H9 (cell line): ENCODE measurements around the gene PCNX4. TPM values are rescaled to one million over a fixed set of nuclear protein-coding genes. Genes with fewer than 3 reads are reported as not detected.
A peak's percentile ranks its signal among the peaks of the same experiment; 100 is the strongest.

ENCODE experiments used
- DNase-seq: peaks from one replicate; pipeline ENCODE4 v3.0.0-alpha.2; 2017
- H2AFZ ChIP-seq: one replicate; pipeline ENCODE4 v1.6.1; 2013; ENCODE audit warnings: mild to moderate bottlenecking, low read length, control low read depth, moderate library complexity
- H2AK5ac ChIP-seq: 2 replicates; pipeline ENCODE4 v1.6.1; 2013; ENCODE audit warnings: low read length, control low read depth, mixed read lengths; ENCODE audit not compliant: insufficient read length
- H2BK120ac ChIP-seq: one replicate; pipeline ENCODE4 v1.6.1; 2013; ENCODE audit warnings: low read depth, mild to moderate bottlenecking, low read length, control low read depth, inconsistent platforms; ENCODE audit not compliant: poor library complexity, severe bottlenecking
- H2BK12ac ChIP-seq: 2 replicates; pipeline ENCODE4 v1.6.1; 2013; ENCODE audit warnings: low read length, control low read depth, mixed read lengths, low read depth; ENCODE audit not compliant: insufficient read length
- H2BK15ac ChIP-seq: 2 replicates; pipeline ENCODE4 v1.6.1; 2013; ENCODE audit warnings: low read depth, low read length, control low read depth
- H2BK20ac ChIP-seq: one replicate; pipeline ENCODE4 v1.6.1; 2013; ENCODE audit warnings: low read depth, mild to moderate bottlenecking, low read length, control low read depth, inconsistent platforms; ENCODE audit not compliant: poor library complexity, severe bottlenecking
- H2BK5ac ChIP-seq: 2 replicates; pipeline ENCODE4 v1.6.1; 2013; ENCODE audit warnings: low read length, control low read depth, mixed read lengths; ENCODE audit not compliant: insufficient read length
- H3K14ac ChIP-seq: 2 replicates; pipeline ENCODE4 v1.6.1; 2013; ENCODE audit warnings: low read length, control low read depth; ENCODE audit not compliant: insufficient read depth
- H3K18ac ChIP-seq: 2 replicates; pipeline ENCODE4 v1.6.1; 2013; ENCODE audit warnings: low read depth, mild to moderate bottlenecking, mixed read lengths, low read length, control low read depth; ENCODE audit not compliant: insufficient read length
- H3K23ac ChIP-seq: 2 replicates; pipeline ENCODE4 v1.6.1; 2013; ENCODE audit warnings: low read length, control low read depth, mixed read lengths, low read depth; ENCODE audit not compliant: insufficient read length
- H3K23me2 ChIP-seq: 2 replicates; pipeline ENCODE4 v1.6.1; 2013; ENCODE audit warnings: low read depth, mild to moderate bottlenecking, mixed read lengths, low read length, control low read depth; ENCODE audit not compliant: insufficient read length, poor library complexity, severe bottlenecking
- H3K27ac ChIP-seq: 2 replicates; pipeline ENCODE4 v1.5.1; 2013; ENCODE audit warnings: low read length, control low read depth, mixed read lengths, low read depth; ENCODE audit not compliant: insufficient read length
- H3K27me3 ChIP-seq: 2 replicates; pipeline ENCODE4 v1.6.1; 2013; ENCODE audit warnings: low read length, control low read depth, inconsistent platforms; ENCODE audit not compliant: insufficient read depth
- H3K4ac ChIP-seq: 2 replicates; pipeline ENCODE4 v1.6.1; 2013; ENCODE audit warnings: low read depth, mild to moderate bottlenecking, control low read depth, inconsistent platforms, low read length, moderate library complexity
- H3K4me1 ChIP-seq: 2 replicates; pipeline ENCODE4 v1.6.1; 2013; ENCODE audit warnings: low read length, control low read depth, inconsistent platforms; ENCODE audit not compliant: insufficient read depth
- H3K4me2 ChIP-seq: 2 replicates; pipeline ENCODE4 v1.6.1; 2013; ENCODE audit warnings: low read length, control low read depth, mixed read lengths; ENCODE audit not compliant: insufficient read length, insufficient read depth
- H3K56ac ChIP-seq: 2 replicates; pipeline ENCODE4 v1.6.1; 2013; ENCODE audit warnings: low read depth, mild to moderate bottlenecking, mixed read lengths, low read length, control low read depth; ENCODE audit not compliant: insufficient read length
- H3K79me1 ChIP-seq: 2 replicates; pipeline ENCODE4 v1.6.1; 2013; ENCODE audit warnings: low read depth, mild to moderate bottlenecking, moderate library complexity, low read length, control low read depth, inconsistent platforms; ENCODE audit not compliant: insufficient read depth, poor library complexity, severe bottlenecking
- H3K79me2 ChIP-seq: 2 replicates; pipeline ENCODE4 v1.6.1; 2013; ENCODE audit warnings: low read length, control low read depth, inconsistent platforms; ENCODE audit not compliant: insufficient read depth
- H3K9ac ChIP-seq: 2 replicates; pipeline ENCODE4 v1.6.1; 2013; ENCODE audit warnings: low read length, control low read depth, mixed read lengths; ENCODE audit not compliant: insufficient read length; ENCODE audit errors: extremely low read depth
- H3K9me3 ChIP-seq: one replicate; pipeline ENCODE4 v1.6.1; 2013; ENCODE audit warnings: low read depth, low read length, inconsistent platforms; ENCODE audit not compliant: control insufficient read depth
- H3T11ph ChIP-seq: one replicate; pipeline ENCODE4 v1.6.1; 2013; ENCODE audit warnings: mild to moderate bottlenecking, low read length, control low read depth, inconsistent platforms
- H4K20me1 ChIP-seq: one replicate; pipeline ENCODE4 v1.6.1; 2013; ENCODE audit not compliant: control insufficient read depth, insufficient read length, insufficient read depth
- H4K5ac ChIP-seq: 2 replicates; pipeline ENCODE4 v1.6.1; 2013; ENCODE audit warnings: low read depth, mild to moderate bottlenecking, mixed read lengths, low read length, control low read depth; ENCODE audit not compliant: insufficient read length
- H4K8ac ChIP-seq: replicated peaks from 2 replicates; pipeline ENCODE4 v1.6.1; 2013; ENCODE audit warnings: low read length, control low read depth, mixed read lengths, low read depth; ENCODE audit not compliant: insufficient read length
- H4K91ac ChIP-seq: 2 replicates; pipeline ENCODE4 v1.6.1; 2013; ENCODE audit warnings: low read depth, mild to moderate bottlenecking, moderate library complexity, mixed read lengths, low read length, control low read depth; ENCODE audit not compliant: insufficient read length
- H3K27ac Mint-ChIP-seq, 3 experiments: 2 replicates in 2 of 3; 3 replicates in 1 of 3; pipeline ENCODE4 v1.8.0; 2020 to 2021; ENCODE audit warnings: mixed read lengths in 3 of 3, mild to moderate bottlenecking in 1 of 3, moderate library complexity in 1 of 3
- H3K27me3 Mint-ChIP-seq: 2 replicates; pipeline ENCODE4 v1.8.0; 2021; ENCODE audit warnings: low read depth, mild to moderate bottlenecking, moderate library complexity, mixed read lengths
- H3K36me3 Mint-ChIP-seq, 3 experiments: 2 replicates in 2 of 3; 3 replicates in 1 of 3; pipeline ENCODE4 v1.8.0; 2020 to 2021; ENCODE audit warnings: low read depth in 3 of 3, mixed read lengths in 3 of 3; ENCODE audit not compliant: insufficient read depth in 1 of 3
- H3K4me1 Mint-ChIP-seq, 2 experiments: 2 replicates each; pipeline ENCODE4 v1.8.0; 2020; ENCODE audit warnings: mixed read lengths in 2 of 2
- H3K4me3 Mint-ChIP-seq, 2 experiments: 2 replicates in 1 of 2; 3 replicates in 1 of 2; pipeline ENCODE4 v1.8.0; 2020 to 2021; ENCODE audit warnings: mild to moderate bottlenecking in 2 of 2, mixed read lengths in 2 of 2, moderate library complexity in 1 of 2
- H3K9me3 Mint-ChIP-seq, 2 experiments: 2 replicates in 1 of 2; 3 replicates in 1 of 2; pipeline ENCODE4 v1.8.0; 2020; ENCODE audit warnings: mild to moderate bottlenecking in 2 of 2, mixed read lengths in 2 of 2, moderate library complexity in 1 of 2
- CTCF ChIP-seq: fragments of 200-600 bp; sonication (generic); conservative IDR thresholded peaks from 3 replicates; pipeline ENCODE4 v1.8.0; 2021; ENCODE audit warnings: antibody characterized with exemption, mild to moderate bottlenecking
- WGBS: extraction: QIAGEN DNeasy Blood & Tissue Kit; methylation state at CpG from one replicate; pipeline ENCODE4 v1.1.7; 2013; ENCODE audit warnings: missing lambda C conversion rate, low lambda C conversion rate, mixed read lengths; ENCODE audit not compliant: insufficient read length; ENCODE audit errors: extremely low coverage; 5-methylcytosine and 5-hydroxymethylcytosine counted together
- total RNA-seq: library from RNA; stranded (reverse); gene quantifications from 2 replicates; pipeline ENCODE4 v1.2.1, GENCODE V29; 2021

The PCNX4 gene
- total RNA-seq, 1 experiment from 2014 or later, result 40.0 TPM

- no peak overlapping the region for H2AK5ac ChIP-seq
- H3K4me2 ChIP-seq, result peak overlapping the region; percentile 88
- H4K5ac ChIP-seq, result no peak overlapping the region
- no peak overlapping the region for H4K91ac ChIP-seq
- no peak overlapping the region for H2BK120ac ChIP-seq
- H2BK20ac ChIP-seq, result no peak overlapping the region
- H4K20me1 ChIP-seq, result no peaks in the 10 kb centered on the region
- H3K18ac ChIP-seq, result no peak overlapping the region
- no peak overlapping the region for H3K23ac ChIP-seq
- peaks cover 28 to 29% of the 10 kb centered on the region in 2 experiments for H3K4me1 Mint-ChIP-seq
- H2AFZ ChIP-seq, result no peak overlapping the region
- H3K9me3 ChIP-seq, result no peaks in the 10 kb centered on the region
- H3K36me3 Mint-ChIP-seq, result peaks cover 10 to 13% (median 12%) of the 10 kb centered on the region in 3 experiments
- no peaks in the 10 kb centered on the region for H3K27me3 ChIP-seq
- H3K27me3 Mint-ChIP-seq, result no peaks in the 10 kb centered on the region
- no peak overlapping the region for H3K27ac ChIP-seq
- peak overlapping the region; percentile 87 to 96 for H3K4me3 Mint-ChIP-seq
- H3K56ac ChIP-seq, result no peak overlapping the region
- peak overlapping the region; percentile 58 for H3K9ac ChIP-seq
- no peak for TF ChIP-seq CTCF
- no peak overlapping the region for H3K4ac ChIP-seq
- DNase-seq, result no peak
- no peak overlapping the region for H2BK12ac ChIP-seq
- peaks cover 0 to 2% of the 10 kb centered on the region in 2 experiments; a peak in 2 of 5 replicates for H3K9me3 Mint-ChIP-seq
- H3K14ac ChIP-seq, result no peak overlapping the region
- peaks cover 15% of the 10 kb centered on the region; the same call in 1 of the 2 replicates for H3K79me2 ChIP-seq
- peaks cover 7% of the 10 kb centered on the region for H3K79me1 ChIP-seq
- peak overlapping the region; percentile 80 to 99 (median 92) for H3K27ac Mint-ChIP-seq
- no CpG with 5 or more reads among the region's 3 CpGs for whole genome bisulfite sequencing
- H3K4me1 ChIP-seq, result peaks cover 4% of the 10 kb centered on the region; the same call in 1 of the 2 replicates
- no peak overlapping the region for H2BK15ac ChIP-seq
- H3K23me2 ChIP-seq, result peaks cover 10% of the 10 kb centered on the region
- H4K8ac ChIP-seq, result no peak overlapping the region
- H2BK5ac ChIP-seq, result no peak overlapping the region
- H3T11ph ChIP-seq, result no peak overlapping the region
Measured at GRCh38 chr14:60093080-60093479, 1.4 kb downstream of the PCNX4 start.
